HG02798 (cell line): ENCODE measurements around the gene CDH13.

ENCODE experiments used
- ATAC-seq: cut with Tn5 transposase; IDR thresholded peaks from one replicate; pipeline ENCODE4 v1.9.1; 2021; ENCODE audit warnings: mild to moderate bottlenecking; ENCODE audit not compliant: unreplicated experiment, poor library complexity

The CDH13 gene

DNA sequence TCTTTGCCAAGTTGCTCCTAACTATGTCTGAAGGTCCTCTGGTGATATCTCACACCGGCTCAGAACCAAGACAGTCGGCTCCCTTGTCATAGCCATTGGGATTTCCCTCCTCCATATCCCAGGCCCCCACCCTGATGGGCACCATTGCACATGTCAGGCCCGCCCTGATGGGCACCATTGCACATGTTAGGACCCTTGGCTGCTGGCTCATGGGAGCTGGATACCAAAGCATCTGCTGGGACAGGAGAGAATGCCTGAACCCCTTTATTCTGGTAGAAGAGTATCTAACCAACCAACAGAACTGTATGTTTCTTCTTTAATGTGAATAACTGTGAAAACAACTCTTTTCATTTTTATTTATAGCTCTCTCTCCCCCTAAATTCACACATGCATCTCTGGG is 726.5 kb downstream of the CDH13 start:
- ATAC-seq = no peak

- ATAC-seq = no peak
Measured at GRCh38 chr16:83354015-83354414, 727.2 kb downstream of the CDH13 start.

DNA sequence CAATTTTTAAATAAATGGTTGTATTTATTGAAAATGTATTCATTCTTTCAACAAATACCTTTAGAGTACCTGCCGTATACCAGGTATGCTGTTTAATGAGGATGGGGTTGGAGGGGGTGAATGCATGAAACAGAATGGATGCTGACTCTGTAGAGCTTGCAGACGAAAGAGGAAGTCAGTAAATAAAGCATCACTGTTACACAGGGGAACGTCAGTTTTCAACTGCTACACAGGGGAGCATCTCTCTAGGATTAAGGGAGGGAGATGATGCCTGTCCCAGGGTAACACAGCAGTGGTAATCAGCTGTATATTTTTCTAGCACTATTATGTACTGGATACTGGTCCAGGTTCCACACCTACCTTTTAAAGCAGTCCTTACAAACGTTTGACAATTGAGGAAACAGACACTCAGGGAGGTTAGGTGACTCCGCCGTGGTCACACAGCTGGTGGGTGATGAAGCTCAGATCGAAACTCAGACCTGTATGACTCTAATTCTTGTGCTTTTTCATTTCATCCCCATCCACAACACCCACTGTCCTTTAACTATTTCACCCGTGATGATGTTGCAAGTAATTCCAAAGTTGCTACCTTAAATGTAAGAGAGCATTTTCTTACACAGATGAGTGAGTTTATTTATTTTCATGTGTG is 728.9 kb downstream of the CDH13 start:
- ATAC-seq = no peak

DNA sequence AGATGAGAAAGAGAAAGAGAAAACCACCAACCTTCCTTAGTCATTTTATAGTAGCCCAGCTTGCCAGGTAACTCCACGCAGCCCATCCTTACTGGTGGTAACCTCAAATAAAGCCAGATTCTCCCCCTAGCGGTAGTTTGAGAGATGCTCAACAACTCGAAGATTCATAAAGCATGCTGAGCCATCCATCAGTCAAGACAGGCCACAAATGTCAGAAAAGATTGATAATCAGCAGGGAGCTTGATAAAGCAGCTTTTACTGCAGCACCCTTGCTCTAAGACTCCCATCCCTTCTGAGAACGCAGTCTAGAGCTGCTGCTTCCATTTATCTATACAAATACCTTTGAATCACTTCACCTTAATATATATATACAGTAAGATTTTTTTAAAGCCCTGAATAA is 729.5 kb downstream of the CDH13 start:
- ATAC-seq = no peak

DNA sequence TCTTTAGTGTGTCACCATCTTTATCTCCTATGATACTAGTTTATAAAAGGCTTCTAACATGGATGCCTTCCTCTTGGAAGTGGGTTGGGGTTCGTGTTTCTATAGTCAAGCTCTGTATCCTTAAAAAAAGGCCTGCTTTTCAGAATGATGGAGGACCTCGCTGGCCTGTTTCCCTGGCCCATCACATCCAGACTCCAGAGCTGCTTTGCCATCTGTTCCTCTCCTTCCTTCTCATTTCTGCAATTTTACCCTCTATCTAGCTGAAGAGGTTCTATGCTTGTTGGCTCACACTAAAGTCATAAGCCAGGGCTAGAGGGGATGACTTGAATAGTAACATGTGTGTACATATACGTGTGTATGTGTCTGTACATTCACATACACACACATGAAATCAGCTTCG is 730.2 kb downstream of the CDH13 start:
- no peak for ATAC-seq

DNA sequence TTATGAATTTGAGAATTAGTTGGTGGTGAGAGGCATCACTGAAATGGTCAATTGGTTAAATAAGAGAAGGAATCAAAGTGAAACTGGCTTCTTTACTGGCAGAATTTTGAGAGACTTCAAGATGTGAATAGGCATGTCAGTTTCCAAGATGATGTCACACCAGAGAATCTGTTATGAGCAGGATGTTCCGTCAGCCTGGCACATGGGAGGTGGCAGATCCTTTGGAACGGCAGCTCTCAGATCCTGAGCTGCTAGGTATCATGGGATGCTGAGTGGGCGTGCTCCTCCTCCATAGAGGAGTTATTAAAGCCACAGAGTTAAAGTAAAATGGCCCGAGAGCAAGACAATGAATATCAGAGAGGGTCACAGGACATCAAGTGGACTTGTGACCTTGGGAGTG is 736.8 kb downstream of the CDH13 start:
- ATAC-seq = no peak

GRCh38 chr16:83365166-83365565 is 738.4 kb downstream of the CDH13 start:
- ATAC-seq = no peak

DNA sequence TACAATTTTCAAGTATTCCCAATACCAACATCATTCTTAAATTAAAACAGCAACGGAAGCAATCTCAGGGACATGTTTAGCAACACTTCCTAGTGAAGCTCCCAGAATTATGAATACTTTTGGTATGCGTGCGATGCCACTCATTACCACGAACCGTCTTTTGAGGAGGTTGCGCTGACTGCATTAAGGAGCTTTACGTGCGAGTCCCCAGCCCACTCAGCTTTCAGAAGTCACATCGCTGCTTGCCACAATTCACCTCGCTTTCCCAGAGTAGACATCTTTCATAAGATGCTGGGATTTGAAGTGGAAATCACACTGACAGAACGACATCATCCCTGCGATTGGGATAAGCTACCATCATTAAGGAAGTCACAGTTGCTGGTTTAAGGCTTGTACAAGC is 739.5 kb downstream of the CDH13 start:
- no peak for ATAC-seq

- ATAC-seq = no peak
Measured at GRCh38 chr16:83374979-83375378, 748.2 kb downstream of the CDH13 start.

DNA sequence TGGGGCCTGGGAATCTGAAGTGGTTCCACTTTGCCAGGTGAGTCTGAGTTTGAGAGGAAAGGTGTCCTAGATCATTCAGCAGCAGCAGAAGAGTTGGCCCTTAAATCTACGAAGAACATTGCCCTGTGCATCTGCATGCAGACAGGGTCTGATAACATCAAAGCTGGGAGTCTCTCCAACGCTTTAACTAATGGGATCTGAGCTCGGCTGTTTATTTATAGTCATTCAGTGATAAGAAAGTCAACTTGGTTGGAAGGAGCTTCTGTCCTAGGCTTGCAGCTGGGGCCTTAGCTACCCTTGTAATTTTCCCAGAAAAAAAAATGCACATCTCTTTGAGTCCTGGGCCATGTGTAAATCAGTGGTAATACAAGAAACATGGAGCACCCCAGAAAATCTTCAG is 763.0 kb downstream of the CDH13 start:
- no peak for ATAC-seq

GRCh38 chr16:83390759-83391158 is 764.0 kb downstream of the CDH13 start:
- ATAC-seq = no peak

GRCh38 chr16:83392743-83393142 is 766.0 kb downstream of the CDH13 start:
- ATAC-seq = no peak

GRCh38 chr16:83393196-83393981 is 766.6 kb downstream of the CDH13 start:
- ATAC-seq = no peak

GRCh38 chr16:83397601-83398291 is 771.0 kb downstream of the CDH13 start:
- no peak for ATAC-seq

DNA sequence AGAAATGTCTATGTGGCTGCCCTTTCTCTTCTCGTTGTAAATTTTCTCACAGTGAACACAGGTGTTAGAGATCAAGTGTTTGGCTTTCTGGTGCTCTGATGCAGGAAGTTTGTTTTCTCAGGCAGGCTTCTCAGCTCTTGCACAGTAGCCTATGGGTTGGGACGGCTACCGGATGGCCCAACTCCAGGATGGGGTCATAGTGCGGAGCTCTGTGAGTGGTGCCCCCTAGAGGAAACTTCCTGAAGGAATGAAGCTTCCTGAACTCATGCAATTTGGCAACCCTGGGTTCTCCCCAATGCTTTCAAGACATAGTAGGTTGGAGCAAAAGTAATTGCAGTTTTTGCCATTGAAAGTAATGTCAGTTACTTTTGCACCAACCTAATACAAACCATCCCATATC is 773.5 kb downstream of the CDH13 start:
- ATAC-seq = no peak

GRCh38 chr16:83402160-83402814 is 775.5 kb downstream of the CDH13 start:
- ATAC-seq = no peak

DNA sequence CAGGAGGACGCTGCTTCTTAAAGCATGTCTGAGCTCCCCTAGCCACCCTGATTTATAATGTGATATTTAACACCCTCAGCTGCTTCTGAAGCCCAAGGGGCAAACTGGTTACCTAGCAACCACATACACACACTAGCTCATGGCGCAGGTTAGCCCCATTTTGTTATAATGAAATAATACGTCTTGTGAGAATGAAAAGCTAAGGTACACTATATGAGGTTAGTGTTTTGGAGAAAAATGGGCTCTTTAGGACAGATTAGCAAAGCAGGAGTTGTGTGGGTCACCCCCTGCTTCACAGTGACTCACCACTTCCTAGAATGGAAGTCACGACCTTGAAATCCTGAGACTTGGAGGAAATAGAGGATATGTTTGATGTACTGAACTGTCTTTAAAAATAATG is 776.2 kb downstream of the CDH13 start:
- ATAC-seq = no peak

DNA sequence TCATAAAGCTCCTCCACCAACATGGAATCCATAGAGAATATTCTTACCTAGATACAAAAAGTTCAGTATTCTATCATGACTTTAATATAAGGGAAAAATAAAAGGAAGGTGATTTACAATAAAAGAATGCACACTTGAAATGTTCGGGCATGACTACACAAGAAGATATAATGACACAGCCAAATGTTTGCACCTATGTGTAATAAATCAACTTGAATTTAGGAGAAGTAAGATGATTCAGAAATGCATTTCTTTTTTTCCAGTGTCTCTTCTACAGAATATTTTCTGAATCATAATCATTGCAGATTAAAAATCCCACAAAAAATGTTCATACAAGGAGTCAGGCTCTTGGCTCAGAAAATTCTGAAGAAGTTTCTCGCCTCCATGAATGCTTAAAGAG is 777.0 kb downstream of the CDH13 start:
- ATAC-seq = no peak

GRCh38 chr16:83404261-83404660 is 777.5 kb downstream of the CDH13 start:
- no peak for ATAC-seq

DNA sequence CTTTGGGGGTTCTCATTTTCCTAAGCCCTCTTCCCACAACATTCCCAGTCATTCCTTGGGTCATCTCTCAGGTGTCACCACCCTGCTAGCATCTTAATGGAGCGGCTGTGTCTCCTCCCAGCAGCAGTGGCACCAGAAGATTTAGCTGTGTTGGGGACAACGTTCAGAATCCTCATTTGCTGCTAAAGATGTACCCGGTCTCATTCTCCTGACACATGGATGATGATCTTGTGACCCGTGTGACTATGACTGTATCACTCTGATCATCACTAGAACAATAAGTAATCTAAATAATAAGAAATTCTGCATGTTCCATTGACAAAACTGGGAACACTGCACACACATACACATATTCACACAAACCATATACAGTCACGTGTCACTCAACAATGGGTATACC is 781.2 kb downstream of the CDH13 start:
- ATAC-seq = no peak

- no peak for ATAC-seq
Measured at GRCh38 chr16:83409347-83409746, 782.6 kb downstream of the CDH13 start.
